ENCODE measurements around the gene RPS6KA2.

Gene RPS6KA2

DNA sequence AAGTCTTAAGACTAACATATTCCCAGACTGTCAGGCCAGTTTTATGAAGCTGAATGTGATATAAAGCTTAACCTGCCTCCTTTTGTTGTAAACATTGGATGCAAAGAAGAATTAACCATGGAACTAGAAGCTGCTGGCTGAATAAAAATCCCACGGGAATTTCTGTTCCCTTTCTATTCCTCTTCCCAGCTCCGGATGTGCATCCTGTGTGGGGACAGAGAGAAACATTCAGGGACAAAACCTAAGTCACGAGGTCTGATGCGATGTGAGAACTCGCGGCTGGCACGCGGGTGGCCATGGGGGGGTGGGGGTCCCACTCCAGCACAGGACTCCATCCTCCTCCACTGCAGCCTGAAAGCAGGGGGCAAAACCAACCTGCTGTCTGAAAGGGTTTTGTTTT is 72.7 kb downstream of the RPS6KA2 start:
- no peak overlapping the region for H3K27ac ChIP-seq (ENCODE audit: insufficient read depth, low read depth, low read length, poor library complexity, severe bottlenecking)
- 89% methylated on average over 8 of the region's 8 CpGs for WGBS, 2 experiments

GRCh38 chr6:166553563-166554271 is 73.3 kb downstream of the RPS6KA2 start:
- Histone ChIP-seq H3K4me1 (ENCODE audit: control insufficient read depth, insufficient read depth, low read length) (peaks cover 7% of the 10 kb centered on the region), H3K36me3 (ENCODE audit: control insufficient read depth, insufficient read depth, low read length) (no peaks in the 10 kb centered on the region), H3K4me3 (ENCODE audit: insufficient read depth, low read depth, low read length) (no peak overlapping the region), H3K9me3 (ENCODE audit: control insufficient read depth, low read length) (no peaks in the 10 kb centered on the region), H3K27me3 (ENCODE audit: control insufficient read depth, insufficient read depth, low read length, poor library complexity, severe bottlenecking) (no peaks in the 10 kb centered on the region), H3K27ac (ENCODE audit: insufficient read depth, low read depth, low read length, poor library complexity, severe bottlenecking) (no peak overlapping the region)
- 88% methylated on average over 13 of the region's 13 CpGs for WGBS, 2 experiments

More for the DNA sequence above, 72.7 kb downstream of the RPS6KA2 start:
- no peaks in the 10 kb centered on the region for H3K27me3 ChIP-seq (ENCODE audit: control insufficient read depth, insufficient read depth, low read length, poor library complexity, severe bottlenecking)
- no peak overlapping the region for H3K4me3 ChIP-seq (ENCODE audit: insufficient read depth, low read depth, low read length)
- H3K36me3 ChIP-seq (ENCODE audit: control insufficient read depth, insufficient read depth, low read length): no peaks in the 10 kb centered on the region
- H3K4me1 ChIP-seq (ENCODE audit: control insufficient read depth, insufficient read depth, low read length): peaks cover 7% of the 10 kb centered on the region
- no peaks in the 10 kb centered on the region for H3K9me3 ChIP-seq (ENCODE audit: control insufficient read depth, low read length)

DNA sequence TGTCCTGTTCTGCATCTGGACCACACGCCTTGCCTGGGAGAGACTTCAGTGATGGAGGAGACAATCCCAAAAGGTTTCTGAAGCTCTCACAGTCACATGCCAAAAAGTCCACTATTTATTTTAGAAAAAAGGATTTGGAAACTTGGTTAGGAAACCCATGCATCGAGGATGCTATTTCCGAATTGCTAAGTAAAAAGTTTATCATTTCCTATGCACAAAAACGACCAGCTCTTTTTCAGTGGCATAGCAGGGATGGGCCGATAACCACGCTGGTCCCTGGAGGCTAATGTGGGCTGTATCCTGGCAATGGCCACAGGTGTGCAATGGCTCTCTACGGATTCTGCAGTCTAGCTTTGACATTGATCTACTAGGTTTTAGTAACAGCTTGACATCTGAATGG is 74.5 kb downstream of the RPS6KA2 start:
- no peaks in the 10 kb centered on the region for H3K9me3 ChIP-seq (ENCODE audit: control insufficient read depth, low read length)
- WGBS, 2 experiments: 84 to 93% methylated on average over 7 of the region's 7 CpGs
- no peaks in the 10 kb centered on the region for H3K27me3 ChIP-seq (ENCODE audit: control insufficient read depth, insufficient read depth, low read length, poor library complexity, severe bottlenecking)
- H3K4me1 ChIP-seq (ENCODE audit: control insufficient read depth, insufficient read depth, low read length): peaks cover 7% of the 10 kb centered on the region
- no peak overlapping the region for H3K4me3 ChIP-seq (ENCODE audit: insufficient read depth, low read depth, low read length)
- no peaks in the 10 kb centered on the region for H3K36me3 ChIP-seq (ENCODE audit: control insufficient read depth, insufficient read depth, low read length)
- no peak overlapping the region for H3K27ac ChIP-seq (ENCODE audit: insufficient read depth, low read depth, low read length, poor library complexity, severe bottlenecking)

- no peaks in the 10 kb centered on the region for H3K36me3 ChIP-seq (ENCODE audit: control insufficient read depth, insufficient read depth, low read length)
- H3K9me3 ChIP-seq (ENCODE audit: control insufficient read depth, low read length): no peaks in the 10 kb centered on the region
- H3K4me3 ChIP-seq (ENCODE audit: insufficient read depth, low read depth, low read length): no peak overlapping the region
- 50 to 54% methylated on average over 15 to 16 of the region's 16 CpGs for WGBS, 2 experiments
- no peaks in the 10 kb centered on the region for H3K27me3 ChIP-seq (ENCODE audit: control insufficient read depth, insufficient read depth, low read length, poor library complexity, severe bottlenecking)
- no peak overlapping the region for H3K27ac ChIP-seq (ENCODE audit: insufficient read depth, low read depth, low read length, poor library complexity, severe bottlenecking)
- peaks cover 7% of the 10 kb centered on the region for H3K4me1 ChIP-seq (ENCODE audit: control insufficient read depth, insufficient read depth, low read length)
These were observed 75.1 kb downstream of the RPS6KA2 start for GRCh38 chr6:166551754-166552495.

DNA sequence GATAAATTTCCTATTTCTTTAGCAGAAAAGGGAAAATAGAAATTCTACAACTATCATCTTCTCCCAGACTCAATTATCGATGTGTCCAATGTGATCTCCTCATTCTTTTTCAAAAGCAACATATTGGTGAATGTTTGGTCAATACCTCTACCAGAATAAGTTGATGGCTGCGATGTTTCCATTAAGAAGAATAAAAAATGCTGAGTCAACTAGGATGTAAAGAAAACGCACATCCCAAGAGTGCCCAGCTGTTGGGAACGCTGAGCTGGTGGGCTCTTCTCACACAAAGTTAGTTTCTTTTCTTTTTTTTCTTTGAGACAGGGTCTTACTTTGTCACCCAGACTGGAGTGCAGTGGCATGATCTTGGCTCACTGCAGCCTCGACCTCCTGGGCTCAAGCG is 80.4 kb downstream of the RPS6KA2 start:
- Histone ChIP-seq H3K9me3 (ENCODE audit: control insufficient read depth, low read length) (no peaks in the 10 kb centered on the region), H3K36me3 (ENCODE audit: control insufficient read depth, insufficient read depth, low read length) (no peaks in the 10 kb centered on the region), H3K27ac (ENCODE audit: insufficient read depth, low read depth, low read length, poor library complexity, severe bottlenecking) (no peak overlapping the region), H3K4me1 (ENCODE audit: control insufficient read depth, insufficient read depth, low read length) (peaks cover 4% of the 10 kb centered on the region), H3K4me3 (ENCODE audit: insufficient read depth, low read depth, low read length) (no peak overlapping the region), H3K27me3 (ENCODE audit: control insufficient read depth, insufficient read depth, low read length, poor library complexity, severe bottlenecking) (no peaks in the 10 kb centered on the region)
- 91 to 96% methylated on average over 6 of the region's 6 CpGs for WGBS, 2 experiments

- H3K4me1 ChIP-seq (ENCODE audit: control insufficient read depth, insufficient read depth, low read length): peaks cover 2% of the 10 kb centered on the region
- H3K36me3 ChIP-seq (ENCODE audit: control insufficient read depth, insufficient read depth, low read length): no peaks in the 10 kb centered on the region
- no peak overlapping the region for H3K4me3 ChIP-seq (ENCODE audit: insufficient read depth, low read depth, low read length)
- H3K27me3 ChIP-seq (ENCODE audit: control insufficient read depth, insufficient read depth, low read length, poor library complexity, severe bottlenecking): no peaks in the 10 kb centered on the region
- WGBS, 2 experiments: 93% methylated on average over 19 of the region's 19 CpGs
- H3K9me3 ChIP-seq (ENCODE audit: control insufficient read depth, low read length): no peaks in the 10 kb centered on the region
- H3K27ac ChIP-seq (ENCODE audit: insufficient read depth, low read depth, low read length, poor library complexity, severe bottlenecking): no peak overlapping the region
These were observed 81.7 kb downstream of the RPS6KA2 start for GRCh38 chr6:166545156-166546034.

DNA sequence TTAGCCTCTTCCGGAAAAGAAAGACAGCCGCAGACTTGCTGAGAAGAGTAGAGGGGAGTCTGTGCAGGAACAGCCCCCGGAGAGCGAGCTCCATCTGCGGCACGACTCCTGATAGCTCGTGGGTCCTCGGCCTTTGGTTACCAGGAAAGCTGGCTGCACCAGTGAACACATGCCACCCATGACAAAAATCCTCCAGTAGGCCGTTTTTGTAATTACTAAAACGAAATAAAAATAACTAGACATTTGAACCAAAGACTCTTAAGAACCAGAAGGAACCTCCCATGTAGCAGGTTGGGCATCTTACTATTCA is 82.8 kb downstream of the RPS6KA2 start:
- 88 to 92% methylated on average over 10 of the region's 10 CpGs for WGBS, 2 experiments
- H3K9me3 ChIP-seq (ENCODE audit: control insufficient read depth, low read length): no peaks in the 10 kb centered on the region
- no peaks in the 10 kb centered on the region for H3K36me3 ChIP-seq (ENCODE audit: control insufficient read depth, insufficient read depth, low read length)
- H3K4me1 ChIP-seq (ENCODE audit: control insufficient read depth, insufficient read depth, low read length): peaks cover 2% of the 10 kb centered on the region
- H3K27ac ChIP-seq (ENCODE audit: insufficient read depth, low read depth, low read length, poor library complexity, severe bottlenecking): no peak overlapping the region
- no peak overlapping the region for H3K4me3 ChIP-seq (ENCODE audit: insufficient read depth, low read depth, low read length)
- H3K27me3 ChIP-seq (ENCODE audit: control insufficient read depth, insufficient read depth, low read length, poor library complexity, severe bottlenecking): no peaks in the 10 kb centered on the region

GRCh38 chr6:166543603-166544295 is 83.3 kb downstream of the RPS6KA2 start:
- Histone ChIP-seq H3K4me1 (ENCODE audit: control insufficient read depth, insufficient read depth, low read length) (peaks cover 2% of the 10 kb centered on the region), H3K27me3 (ENCODE audit: control insufficient read depth, insufficient read depth, low read length, poor library complexity, severe bottlenecking) (no peaks in the 10 kb centered on the region), H3K9me3 (ENCODE audit: control insufficient read depth, low read length) (no peaks in the 10 kb centered on the region), H3K36me3 (ENCODE audit: control insufficient read depth, insufficient read depth, low read length) (no peaks in the 10 kb centered on the region), H3K27ac (ENCODE audit: insufficient read depth, low read depth, low read length, poor library complexity, severe bottlenecking) (no peak overlapping the region), H3K4me3 (ENCODE audit: insufficient read depth, low read depth, low read length) (no peak overlapping the region)
- 91% methylated on average over 9 of the region's 9 CpGs for WGBS, 2 experiments

DNA sequence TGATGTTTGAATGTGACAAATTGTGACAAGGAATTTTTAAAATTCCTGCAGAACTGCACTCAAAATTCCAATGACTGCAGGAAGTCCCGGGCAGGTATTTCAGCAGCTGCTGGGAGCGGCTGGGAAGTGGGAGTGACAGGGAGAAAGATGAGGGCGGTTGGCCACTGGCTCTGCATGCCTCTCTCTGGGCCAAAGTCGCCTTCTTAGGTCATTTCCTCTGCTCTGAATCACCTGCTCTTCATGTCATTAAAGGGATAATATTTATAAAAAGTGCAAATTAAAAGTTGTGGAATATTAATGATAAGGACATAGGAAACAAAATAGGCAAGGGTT is 84.5 kb downstream of the RPS6KA2 start:
- H3K4me1 ChIP-seq (ENCODE audit: control insufficient read depth, insufficient read depth, low read length): peaks cover 2% of the 10 kb centered on the region
- WGBS, 2 experiments: 54 to 57% methylated on average over 4 of the region's 4 CpGs

More for the DNA sequence above, 84.5 kb downstream of the RPS6KA2 start:
- Histone ChIP-seq H3K36me3 (ENCODE audit: control insufficient read depth, insufficient read depth, low read length) (no peaks in the 10 kb centered on the region), H3K4me3 (ENCODE audit: insufficient read depth, low read depth, low read length) (no peak overlapping the region), H3K27me3 (ENCODE audit: control insufficient read depth, insufficient read depth, low read length, poor library complexity, severe bottlenecking) (no peaks in the 10 kb centered on the region), H3K27ac (ENCODE audit: insufficient read depth, low read depth, low read length, poor library complexity, severe bottlenecking) (no peak overlapping the region), H3K9me3 (ENCODE audit: control insufficient read depth, low read length) (no peaks in the 10 kb centered on the region)
